MM.1S (cell line): Measurements from ENCODE around the gene NUSAP1.

ENCODE experiments used
- EZH2 ChIP-seq: fragments of 300-600 bp; sonication (generic); optimal IDR thresholded peaks from 2 replicates; pipeline ENCODE3; 2017; ENCODE audit warnings: low read depth, mild to moderate bottlenecking, antibody characterized with exemption, low read length, mixed read lengths
- TF ChIP-seq, protein P1 (sequence below): fragments of 300-600 bp; sonication (generic); IDR thresholded peaks from 2 replicates; pipeline ENCODE4 v1.5.1; 2016; ENCODE audit warnings: antibody characterized with exemption, low read length, mixed read lengths

DNA sequence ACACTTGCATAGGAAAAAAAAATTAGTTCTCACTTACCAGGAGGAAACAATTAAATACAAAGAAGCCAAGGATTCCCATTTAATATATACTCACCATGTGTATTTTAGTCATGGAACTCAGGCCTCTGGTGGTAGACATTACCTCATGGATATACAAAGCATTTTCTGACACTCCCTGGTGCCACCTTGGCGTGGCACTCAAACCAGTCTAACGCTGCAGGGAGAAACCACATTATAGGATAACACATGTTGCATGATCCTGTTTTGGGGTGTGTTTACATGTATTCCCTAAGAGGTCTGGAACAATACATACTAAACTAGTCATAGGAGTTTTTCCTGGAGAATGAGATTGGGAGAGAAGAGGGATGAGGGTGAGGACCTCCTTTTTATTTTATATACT lies 78.3 kb downstream of the NUSAP1 start:
- TF ChIP-seq, protein P1, sequence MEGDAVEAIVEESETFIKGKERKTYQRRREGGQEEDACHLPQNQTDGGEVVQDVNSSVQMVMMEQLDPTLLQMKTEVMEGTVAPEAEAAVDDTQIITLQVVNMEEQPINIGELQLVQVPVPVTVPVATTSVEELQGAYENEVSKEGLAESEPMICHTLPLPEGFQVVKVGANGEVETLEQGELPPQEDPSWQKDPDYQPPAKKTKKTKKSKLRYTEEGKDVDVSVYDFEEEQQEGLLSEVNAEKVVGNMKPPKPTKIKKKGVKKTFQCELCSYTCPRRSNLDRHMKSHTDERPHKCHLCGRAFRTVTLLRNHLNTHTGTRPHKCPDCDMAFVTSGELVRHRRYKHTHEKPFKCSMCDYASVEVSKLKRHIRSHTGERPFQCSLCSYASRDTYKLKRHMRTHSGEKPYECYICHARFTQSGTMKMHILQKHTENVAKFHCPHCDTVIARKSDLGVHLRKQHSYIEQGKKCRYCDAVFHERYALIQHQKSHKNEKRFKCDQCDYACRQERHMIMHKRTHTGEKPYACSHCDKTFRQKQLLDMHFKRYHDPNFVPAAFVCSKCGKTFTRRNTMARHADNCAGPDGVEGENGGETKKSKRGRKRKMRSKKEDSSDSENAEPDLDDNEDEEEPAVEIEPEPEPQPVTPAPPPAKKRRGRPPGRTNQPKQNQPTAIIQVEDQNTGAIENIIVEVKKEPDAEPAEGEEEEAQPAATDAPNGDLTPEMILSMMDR = no peak
- no peak for TF ChIP-seq EZH2
